AG09319 (cell line): ENCODE data around the gene SHB.

Experiments
- DNase-seq: peaks from one replicate; pipeline ENCODE4 v3.0.0-alpha.2; 2010; ENCODE audit warnings: low read depth; ENCODE audit errors: extremely low read depth
- TF ChIP-seq, protein P1 (sequence below): IDR thresholded peaks from 2 replicates; pipeline ENCODE4 v1.5.1; 2011; ENCODE audit warnings: low read depth, mild to moderate bottlenecking, inconsistent platforms, low read length, moderate library complexity

Gene SHB

DNA sequence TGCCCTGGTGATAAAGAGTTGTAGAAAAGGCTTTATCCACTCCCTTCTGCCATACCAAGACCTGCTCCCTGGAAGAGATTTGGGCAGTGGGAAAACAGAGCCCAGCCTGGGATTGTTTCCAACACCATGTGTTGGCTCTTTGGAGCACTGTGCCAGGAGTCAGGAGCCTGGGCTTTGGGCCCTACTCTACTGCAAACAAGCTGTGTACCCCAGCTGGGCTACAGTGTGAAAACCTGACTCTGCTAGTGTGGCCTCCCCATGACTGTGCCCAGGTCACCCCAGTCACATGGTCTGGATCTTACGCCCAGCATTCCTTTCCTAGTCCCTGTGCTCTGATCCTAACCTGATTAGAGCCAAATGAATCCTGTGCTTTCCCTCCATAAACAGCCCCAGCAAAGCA is 39.3 kb upstream of the SHB start:
- DNase-seq = no peak
- TF ChIP-seq, protein P1, sequence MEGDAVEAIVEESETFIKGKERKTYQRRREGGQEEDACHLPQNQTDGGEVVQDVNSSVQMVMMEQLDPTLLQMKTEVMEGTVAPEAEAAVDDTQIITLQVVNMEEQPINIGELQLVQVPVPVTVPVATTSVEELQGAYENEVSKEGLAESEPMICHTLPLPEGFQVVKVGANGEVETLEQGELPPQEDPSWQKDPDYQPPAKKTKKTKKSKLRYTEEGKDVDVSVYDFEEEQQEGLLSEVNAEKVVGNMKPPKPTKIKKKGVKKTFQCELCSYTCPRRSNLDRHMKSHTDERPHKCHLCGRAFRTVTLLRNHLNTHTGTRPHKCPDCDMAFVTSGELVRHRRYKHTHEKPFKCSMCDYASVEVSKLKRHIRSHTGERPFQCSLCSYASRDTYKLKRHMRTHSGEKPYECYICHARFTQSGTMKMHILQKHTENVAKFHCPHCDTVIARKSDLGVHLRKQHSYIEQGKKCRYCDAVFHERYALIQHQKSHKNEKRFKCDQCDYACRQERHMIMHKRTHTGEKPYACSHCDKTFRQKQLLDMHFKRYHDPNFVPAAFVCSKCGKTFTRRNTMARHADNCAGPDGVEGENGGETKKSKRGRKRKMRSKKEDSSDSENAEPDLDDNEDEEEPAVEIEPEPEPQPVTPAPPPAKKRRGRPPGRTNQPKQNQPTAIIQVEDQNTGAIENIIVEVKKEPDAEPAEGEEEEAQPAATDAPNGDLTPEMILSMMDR = no peak

DNA sequence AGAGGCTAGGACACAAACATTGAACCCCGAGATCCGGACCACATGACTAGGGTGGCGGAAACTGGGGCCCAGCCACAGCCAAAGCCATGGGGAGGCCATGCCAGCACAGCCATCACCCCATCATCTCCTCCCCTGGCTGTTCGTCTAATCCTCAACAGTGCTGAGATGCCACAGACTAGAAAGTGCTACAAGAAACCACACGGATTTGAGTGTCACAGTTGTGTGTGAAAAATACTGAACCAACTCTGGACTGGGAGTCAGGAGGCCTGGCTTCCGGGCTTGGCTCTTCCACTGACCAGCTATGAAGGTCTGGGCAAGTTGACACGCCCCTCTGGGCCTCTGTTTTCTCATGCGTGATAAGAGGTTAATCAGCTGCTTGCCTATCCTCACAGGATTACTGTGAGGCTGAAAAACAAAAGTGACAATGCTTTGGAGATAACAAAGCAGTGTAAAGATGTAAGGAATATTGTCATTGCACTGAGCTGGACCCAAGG is 38.8 kb upstream of the SHB start:
- TF ChIP-seq, protein P1 = no peak
- DNase-seq = no peak

DNA sequence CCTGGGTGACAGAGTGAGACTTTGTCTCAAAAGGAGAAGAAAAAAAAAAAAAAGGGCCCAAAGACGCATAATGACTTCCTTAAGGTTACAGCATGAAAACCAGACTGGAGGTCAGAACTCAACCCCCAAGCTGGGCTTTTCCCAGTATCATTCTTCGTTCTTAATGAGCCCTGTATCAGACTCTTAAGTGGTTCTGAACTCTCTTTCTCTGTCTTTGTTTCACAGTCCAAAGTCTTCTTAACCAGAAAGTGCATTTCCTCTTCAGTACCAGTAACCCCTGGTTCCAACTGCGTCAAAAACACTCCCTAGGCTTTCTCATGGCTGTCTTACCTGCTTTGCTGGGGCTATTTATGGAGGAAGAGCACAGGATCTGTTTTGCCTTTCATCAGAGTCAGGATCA is 38.4 kb upstream of the SHB start:
- no peak for DNase-seq
- TF ChIP-seq, protein P1 = no peak

DNA sequence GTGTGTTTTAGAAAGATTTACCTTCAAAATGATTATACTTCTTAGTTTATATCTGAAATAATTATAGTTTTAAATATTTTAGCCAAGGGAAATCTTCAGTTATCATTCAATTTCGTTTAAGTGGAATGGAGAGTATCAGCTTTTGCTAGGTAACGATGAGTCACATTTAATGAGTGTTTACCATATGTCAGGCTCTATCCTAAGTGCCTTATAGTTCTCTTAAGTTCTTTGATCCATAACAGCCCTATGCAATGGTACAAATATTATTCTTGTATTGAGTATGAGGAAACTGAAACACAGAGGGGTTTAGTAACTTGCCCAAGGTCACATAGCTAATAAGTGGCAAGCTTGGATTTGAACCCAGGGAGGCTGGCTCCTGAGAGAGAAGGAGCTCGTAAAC is 37.5 kb upstream of the SHB start:
- no peak for DNase-seq
- TF ChIP-seq, protein P1 = no peak

DNA sequence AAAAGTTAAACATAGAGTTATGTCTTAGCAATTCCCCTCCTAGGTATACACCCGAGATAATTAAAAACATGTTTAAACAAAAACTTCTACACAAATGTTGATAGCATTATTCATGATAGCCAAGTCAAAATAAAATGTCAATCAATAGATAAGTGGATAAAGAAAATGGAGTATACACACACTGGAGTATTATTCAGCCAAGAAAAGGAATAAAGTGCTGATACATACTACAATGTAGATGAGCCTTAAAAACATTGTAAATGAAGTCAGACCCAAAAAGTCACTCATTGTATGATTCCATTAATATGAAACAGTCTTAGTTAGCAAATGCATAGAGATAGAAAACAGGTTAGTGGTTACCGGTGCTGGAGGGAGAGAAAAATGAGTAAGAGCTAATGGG is 34.3 kb upstream of the SHB start:
- TF ChIP-seq, protein P1 = no peak

DNA sequence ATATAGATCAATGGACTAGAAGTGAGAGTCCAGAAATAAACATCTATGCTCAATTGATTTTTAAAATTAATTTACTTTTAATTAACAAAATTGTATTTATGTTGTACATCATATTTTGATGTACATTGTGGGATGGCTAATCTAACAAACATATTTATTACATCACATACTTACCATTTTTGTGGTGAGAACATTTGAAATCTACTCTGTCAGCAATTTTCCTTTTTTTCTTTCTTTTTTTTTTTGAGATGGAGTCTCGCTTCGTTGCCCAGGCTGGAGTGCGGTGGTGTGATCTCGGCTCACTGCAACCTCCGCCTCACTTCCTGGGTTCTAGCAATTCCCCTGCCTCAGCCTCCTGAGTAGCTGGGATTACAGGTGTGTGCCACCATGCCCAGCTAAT is 32.4 kb upstream of the SHB start:
- DNase-seq = no peak
- TF ChIP-seq, protein P1 = no peak

More for the DNA sequence above, 34.3 kb upstream of the SHB start:
- DNase-seq = no peak

DNA sequence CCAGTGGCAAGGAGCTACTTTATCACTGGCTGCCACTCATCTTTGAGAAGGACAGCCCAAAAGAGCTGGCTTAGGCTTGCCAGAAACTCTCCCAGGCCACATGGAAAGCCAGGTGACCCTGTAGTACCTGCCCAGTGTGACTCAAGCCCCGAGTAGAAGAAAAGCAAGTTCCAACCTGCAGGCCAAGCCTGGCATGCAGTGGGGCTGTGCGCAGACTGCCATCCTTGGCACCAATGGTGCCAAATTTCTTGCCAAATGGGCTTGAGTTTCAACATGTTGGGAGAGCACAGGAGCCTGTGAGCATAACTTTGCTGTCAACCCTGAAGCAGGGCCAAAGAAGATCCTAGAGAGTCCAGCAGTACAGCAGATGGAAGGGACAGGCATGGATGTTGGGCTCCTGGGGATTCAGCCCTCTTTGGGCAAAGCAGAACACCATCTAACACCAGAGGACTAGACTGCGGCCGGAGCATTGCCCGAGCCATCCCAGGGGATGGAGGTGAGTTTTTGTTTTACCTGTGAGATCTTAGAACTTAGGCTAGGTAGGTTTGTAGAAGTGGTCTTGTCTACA is 27.3 kb upstream of the SHB start:
- no peak for DNase-seq
- TF ChIP-seq, protein P1 = no peak
